ENCODE measurements around the gene CNBD2.
A peak's percentile ranks its signal among the peaks of the same experiment; 100 is the strongest.
"Not testable (repeated sequence)": the region's sequence is repeated elsewhere in the genome, so short reads cannot be mapped to it uniquely, and the experiment has no call there.

Gene CNBD2

GRCh38 chr20:36026131-36026530 is 57.7 kb downstream of the CNBD2 start:
- not testable (repeated sequence) for DNase-seq (ENCODE audit: low spot score)

DNA sequence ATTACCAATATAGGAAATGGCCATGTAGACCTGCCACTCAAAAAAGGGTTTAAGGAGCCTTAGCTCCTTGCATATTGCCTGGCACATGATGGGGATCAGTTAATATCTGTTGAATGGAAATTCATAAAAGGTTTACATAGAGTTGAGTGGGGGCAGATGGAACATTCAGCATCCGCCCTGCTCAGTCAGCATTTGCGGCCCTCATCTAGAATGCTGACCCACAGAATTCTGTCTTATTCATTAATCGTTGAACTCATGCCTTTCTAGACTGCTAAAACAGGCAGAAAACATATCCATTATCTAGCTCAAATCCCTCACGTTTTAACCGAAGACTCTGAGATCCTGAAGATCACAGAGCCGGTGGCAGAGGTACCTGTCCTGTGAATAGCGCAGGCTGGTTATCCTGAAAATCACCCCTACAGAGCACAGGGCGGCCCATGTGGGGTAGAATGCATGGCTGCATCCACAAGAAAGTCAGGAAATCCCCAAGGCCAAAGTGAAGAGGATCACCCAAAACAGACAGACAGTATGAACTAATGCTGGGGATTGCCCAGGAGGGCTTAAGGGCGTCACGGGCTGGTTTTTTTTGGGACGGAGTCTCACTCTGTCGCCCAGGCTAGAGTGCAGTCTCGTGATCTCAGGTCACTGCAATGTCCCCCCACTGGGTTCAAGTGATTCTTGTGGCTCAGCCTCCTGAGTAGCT is 59.9 kb downstream of the CNBD2 start:
- DNase-seq (ENCODE audit: low spot score) = no peak

- DNase-seq (ENCODE audit: low spot score) = no peak
Observed at GRCh38 chr20:36030149-36030548, 61.8 kb downstream of the CNBD2 start.

GRCh38 chr20:36031806-36032205 is 63.4 kb downstream of the CNBD2 start:
- no peak for DNase-seq (ENCODE audit: low spot score)

DNA sequence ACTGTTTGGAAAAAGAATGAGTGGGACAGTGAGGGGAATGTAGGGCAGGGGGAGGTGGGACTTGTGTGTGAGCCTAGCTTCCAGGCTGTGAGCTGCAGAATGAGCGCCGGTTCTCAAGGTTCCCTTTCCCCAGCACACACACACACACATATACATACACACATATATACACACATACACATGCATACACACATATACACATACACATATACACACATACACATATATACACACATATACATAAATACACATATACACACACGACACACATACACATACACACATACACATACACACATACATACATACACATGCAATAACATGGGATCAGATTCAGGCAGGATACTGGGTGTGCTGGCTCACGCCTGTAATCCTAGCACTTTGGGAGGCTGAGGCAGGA is 66.5 kb downstream of the CNBD2 start:
- no peak for DNase-seq (ENCODE audit: low spot score)

DNA sequence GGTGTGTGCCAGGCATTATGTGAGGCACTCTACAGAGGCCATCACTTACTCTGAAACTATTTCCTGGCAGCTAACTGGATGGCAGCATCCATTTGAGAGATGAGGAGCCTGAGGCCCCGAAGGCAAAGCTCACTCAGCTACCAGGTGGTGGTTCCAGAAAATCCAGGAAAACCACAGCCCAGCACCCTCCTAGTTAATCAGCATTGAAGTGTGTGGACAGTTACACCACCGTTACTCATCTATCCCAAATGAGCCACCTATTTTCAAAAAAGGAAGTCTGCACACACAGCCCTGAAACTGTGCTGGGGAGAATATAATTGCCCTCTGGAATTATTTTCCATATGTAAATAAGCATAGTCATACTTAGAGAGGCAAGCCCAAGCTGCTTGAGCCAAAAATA is 67.4 kb downstream of the CNBD2 start:
- DNase-seq (ENCODE audit: low spot score) = no peak

DNA sequence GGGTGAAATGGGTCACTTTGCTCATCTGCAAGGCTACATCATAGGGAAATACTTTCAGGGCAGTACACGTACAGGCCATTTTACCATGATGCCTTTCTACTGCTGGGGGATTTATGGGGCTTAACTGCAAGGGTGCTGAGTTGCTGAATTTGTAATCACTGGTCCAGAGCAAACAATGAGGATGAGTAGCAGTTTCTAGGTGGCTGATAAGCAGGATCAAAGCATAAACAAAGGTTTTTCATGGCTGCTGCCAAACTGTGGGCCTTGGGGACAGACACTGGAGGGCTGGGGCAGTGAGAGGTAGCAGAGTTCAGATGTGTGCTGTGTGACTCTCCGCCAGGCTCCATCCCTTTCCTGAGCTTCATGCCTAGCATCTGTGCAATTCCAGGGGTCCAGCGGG is 68.3 kb downstream of the CNBD2 start:
- DNase-seq (ENCODE audit: low spot score) = no peak

GRCh38 chr20:36040571-36040970 is 72.2 kb downstream of the CNBD2 start:
- DNase-seq (ENCODE audit: low spot score) = no peak

- DNase-seq (ENCODE audit: low spot score) = no peak
Observed at GRCh38 chr20:36043441-36043840, 75.1 kb downstream of the CNBD2 start.

DNA sequence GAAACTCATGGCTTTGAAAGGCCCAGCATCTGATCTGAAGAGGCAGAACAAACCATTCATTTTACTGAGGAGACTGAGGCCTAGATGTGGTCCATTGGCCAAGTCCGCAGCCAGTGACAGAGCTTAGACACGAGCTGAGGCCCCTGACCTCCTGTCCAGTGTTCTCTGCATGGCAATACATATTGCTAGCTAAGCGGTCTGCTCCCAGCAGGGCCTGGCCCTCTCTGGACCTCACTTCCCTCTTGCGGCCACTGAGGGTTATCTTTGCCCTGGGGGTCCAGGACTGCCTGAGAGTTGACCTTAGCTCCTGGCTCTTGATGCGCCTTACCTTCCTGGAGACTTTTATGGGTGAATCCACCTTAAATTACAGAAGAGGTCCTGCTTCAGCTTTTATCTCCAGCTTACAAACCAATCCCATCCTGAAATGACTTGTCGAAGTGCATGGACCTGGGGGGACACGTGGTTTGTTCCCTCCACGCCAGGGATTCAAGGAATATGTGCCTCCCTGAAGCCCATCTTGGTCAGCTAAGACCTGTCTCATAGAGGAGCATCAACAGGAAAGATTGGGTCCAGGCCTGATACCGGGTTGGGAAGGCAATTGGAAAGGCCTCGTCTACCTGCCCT is 75.6 kb downstream of the CNBD2 start:
- no peak for DNase-seq (ENCODE audit: low spot score)

DNA sequence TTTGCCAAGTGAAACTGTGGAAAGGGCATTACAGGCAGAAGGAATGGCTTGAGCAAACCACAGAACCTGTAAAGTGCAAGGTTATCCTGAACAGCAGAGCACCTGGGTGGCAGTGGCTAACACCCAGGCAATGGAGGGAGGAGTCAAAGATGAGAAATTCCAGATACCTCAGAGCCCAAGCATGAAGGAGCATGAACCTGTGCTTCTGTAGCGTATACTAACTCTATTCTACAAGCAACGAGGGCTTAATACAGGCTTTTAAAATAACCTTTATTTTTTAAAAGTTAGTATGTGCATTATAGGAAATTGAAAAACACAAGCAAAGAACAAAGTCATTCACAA is 77.0 kb downstream of the CNBD2 start:
- no peak for DNase-seq (ENCODE audit: low spot score)

DNA sequence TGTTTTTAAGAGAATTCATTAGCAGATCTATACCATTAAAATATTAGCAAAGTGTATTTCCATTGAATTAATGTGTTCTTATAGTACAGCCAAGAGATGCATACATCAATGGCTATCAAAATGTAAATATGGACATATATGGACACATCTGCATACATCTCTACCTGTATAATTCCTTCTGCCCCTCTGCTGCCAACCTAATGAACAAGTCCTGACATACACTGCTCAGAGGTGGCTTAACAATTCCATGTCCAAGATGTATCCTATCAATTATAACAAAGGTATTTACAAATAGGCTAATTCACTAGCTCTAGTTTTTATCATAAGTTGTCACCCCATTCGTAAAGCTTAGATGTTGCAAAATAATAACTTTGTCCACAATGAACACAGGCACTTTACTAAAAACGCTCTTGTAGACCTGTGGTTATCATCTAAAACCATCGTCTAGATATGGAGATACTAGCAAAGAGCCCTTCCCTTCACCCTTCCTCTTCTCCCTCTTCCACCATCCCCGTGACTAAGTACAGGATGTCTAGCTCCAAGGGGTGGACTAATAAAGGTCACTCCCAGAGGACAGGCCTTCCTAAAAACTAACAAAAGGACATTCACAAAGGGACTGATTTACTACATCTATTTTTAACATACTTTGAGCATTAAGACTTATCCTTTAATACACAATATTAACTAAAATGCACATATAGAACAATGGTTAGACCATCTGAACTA is 77.8 kb downstream of the CNBD2 start:
- DNase-seq (ENCODE audit: low spot score) = not testable (repeated sequence)

DNA sequence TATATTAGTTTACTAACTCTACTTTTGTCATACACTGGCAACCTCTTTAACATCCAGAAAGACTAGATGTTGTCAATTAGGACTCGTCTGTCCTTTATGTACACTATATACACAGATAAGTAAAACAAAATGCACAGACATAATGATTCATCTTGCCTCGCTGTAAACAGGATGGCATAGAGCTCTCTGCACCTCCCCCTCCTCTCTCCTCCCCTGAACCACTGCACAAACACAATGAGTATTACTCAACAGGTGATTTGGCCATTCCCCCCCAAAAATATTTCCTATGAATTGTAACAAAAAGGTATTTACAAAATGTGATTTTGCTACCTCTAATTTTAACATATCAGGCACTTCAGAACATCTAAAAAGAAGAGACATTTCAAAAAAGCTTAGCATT is 81.0 kb downstream of the CNBD2 start:
- not testable (repeated sequence) for DNase-seq (ENCODE audit: low spot score)

GRCh38 chr20:36050436-36051317 is 82.3 kb downstream of the CNBD2 start:
- peak; percentile 96 for DNase-seq (ENCODE audit: low spot score)

- no peak for DNase-seq (ENCODE audit: low spot score)
Observed at GRCh38 chr20:36051318-36052116, 83.1 kb downstream of the CNBD2 start.

DNA sequence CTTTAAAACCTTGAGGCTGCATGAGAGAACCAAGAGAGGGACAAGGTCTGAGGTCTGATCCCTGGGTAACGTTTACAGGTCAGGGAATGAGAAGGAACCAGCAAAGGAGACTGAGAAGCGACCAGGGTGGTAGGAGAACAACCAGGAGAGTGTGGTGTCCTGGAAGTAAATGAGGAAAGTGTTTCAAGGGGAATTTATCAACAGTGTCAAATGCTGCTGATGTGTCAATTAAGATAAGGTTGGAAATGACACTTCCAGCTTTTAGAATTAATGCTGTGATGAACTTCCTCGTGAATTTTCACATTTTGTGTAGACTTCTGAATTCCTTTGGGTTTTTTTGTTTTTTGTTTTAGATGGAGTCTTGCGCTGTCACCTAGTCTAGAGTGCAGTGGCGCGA is 83.7 kb downstream of the CNBD2 start:
- no peak for DNase-seq (ENCODE audit: low spot score)

DNA sequence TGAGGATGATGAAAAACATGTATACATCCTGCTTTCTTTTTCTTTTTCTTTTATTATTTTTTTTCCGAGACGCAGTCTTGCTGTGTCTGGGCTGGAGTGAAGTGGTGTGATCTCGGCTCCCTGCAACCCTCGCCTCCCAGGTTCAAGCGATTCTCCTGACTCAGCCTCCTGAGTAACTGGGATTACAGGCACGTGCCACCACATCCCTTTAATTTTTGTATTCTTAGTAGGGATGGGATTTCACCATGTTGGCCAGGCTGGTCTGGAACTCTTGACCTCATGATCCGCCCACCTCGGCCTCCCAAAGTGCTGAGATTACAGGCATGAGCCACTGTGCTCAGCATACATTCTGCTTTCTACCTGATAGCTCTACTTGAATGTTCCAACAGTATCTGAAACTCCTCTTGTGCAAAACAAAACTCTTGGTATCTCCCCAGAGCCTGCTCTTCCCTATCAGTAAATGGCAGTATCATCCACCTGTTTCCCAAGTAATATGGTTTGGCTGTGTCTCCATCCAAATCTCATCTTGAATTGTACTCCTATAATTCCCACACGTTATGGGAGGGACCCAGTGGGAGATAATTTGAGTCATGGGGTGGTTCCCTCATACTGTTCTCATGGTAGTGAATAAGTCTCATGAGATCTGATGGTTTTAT is 85.6 kb downstream of the CNBD2 start:
- DNase-seq (ENCODE audit: low spot score) = not testable (repeated sequence)

GRCh38 chr20:36055145-36055544 is 86.8 kb downstream of the CNBD2 start:
- no peak for DNase-seq (ENCODE audit: low spot score)

DNA sequence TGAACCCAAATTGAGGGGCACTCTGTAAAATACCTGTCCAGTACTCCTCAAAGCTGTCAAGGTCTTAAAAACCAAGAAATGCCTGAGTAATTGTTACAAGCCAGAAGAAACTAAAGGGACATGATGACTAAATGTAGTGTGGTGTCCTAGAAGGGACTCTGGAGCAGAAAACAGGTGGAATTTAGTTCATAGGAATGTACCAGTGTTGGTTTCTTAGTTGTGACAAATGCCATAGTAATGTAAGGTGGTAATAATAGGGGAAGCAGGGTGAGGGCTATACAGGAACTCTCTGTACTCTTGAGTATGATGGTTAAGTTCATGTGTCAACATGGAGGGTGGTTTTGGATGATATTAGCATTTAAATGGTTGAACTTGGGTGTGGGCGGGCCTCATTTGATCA is 92.3 kb downstream of the CNBD2 start:
- no peak for DNase-seq (ENCODE audit: low spot score)

DNA sequence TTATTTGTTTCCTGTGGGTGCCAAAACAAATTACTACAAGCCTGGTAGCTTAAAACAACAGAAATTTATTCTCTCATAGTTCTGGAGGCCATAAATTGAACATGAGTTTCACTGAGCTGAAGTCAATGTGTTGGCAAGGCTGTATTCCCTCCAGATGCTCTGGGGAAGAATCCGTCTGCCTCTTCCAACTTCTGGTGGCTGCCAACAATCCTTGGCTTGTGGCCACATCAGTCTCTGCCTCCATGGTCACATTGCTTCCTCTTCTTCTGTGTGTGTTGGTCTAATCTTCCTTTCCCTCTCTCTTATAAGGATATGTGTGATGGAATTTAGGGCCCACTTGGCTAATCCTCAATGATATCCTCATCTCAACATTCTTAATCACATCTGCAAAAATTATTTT is 93.4 kb downstream of the CNBD2 start:
- DNase-seq (ENCODE audit: low spot score) = no peak

GRCh38 chr20:36062799-36063198 is 94.4 kb downstream of the CNBD2 start:
- DNase-seq (ENCODE audit: low spot score) = no peak
